GM13977 (cell line): Measurements from ENCODE around the gene SAP30BP.
A peak's percentile ranks its signal among the peaks of the same experiment; 100 is the strongest.

Experiments
- DNase-seq: peaks from one replicate; pipeline ENCODE4 v3.0.0; 2012; ENCODE audit warnings: low spot score
- in situ Hi-C: fragments of 300-500 bp; cut with MboI; formaldehyde crosslinking; loops from one replicate; pipeline ENCODE4 v1.12.0; 2022; ENCODE audit warnings: low sequenced_read_pairs, low pct_unique_long_range_greater_than_20kb, mixed read lengths, inconsistent platforms; ENCODE audit not compliant: unreplicated experiment
- TF ChIP-seq, protein P1 (sequence below): IDR thresholded peaks from 2 replicates; pipeline ENCODE4 v1.5.1; 2012; ENCODE audit warnings: mild to moderate bottlenecking, control low read depth; ENCODE audit not compliant: insufficient read depth; ENCODE audit errors: extremely low read depth, missing control alignments

Gene SAP30BP

GRCh38 chr17:75642182-75642783, 24.9 kb upstream of the SAP30BP start:
- TF ChIP-seq, protein P1, sequence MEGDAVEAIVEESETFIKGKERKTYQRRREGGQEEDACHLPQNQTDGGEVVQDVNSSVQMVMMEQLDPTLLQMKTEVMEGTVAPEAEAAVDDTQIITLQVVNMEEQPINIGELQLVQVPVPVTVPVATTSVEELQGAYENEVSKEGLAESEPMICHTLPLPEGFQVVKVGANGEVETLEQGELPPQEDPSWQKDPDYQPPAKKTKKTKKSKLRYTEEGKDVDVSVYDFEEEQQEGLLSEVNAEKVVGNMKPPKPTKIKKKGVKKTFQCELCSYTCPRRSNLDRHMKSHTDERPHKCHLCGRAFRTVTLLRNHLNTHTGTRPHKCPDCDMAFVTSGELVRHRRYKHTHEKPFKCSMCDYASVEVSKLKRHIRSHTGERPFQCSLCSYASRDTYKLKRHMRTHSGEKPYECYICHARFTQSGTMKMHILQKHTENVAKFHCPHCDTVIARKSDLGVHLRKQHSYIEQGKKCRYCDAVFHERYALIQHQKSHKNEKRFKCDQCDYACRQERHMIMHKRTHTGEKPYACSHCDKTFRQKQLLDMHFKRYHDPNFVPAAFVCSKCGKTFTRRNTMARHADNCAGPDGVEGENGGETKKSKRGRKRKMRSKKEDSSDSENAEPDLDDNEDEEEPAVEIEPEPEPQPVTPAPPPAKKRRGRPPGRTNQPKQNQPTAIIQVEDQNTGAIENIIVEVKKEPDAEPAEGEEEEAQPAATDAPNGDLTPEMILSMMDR: no peak
- in situ Hi-C loops: no loop called here
- no peak for DNase-seq

- TF ChIP-seq, protein P1: no peak
- peak; percentile 9 for DNase-seq
- in situ Hi-C loops: no loop called here
Observed at GRCh38 chr17:75642784-75643642, 24.1 kb upstream of the SAP30BP start.

GRCh38 chr17:75643643-75644017, 23.5 kb upstream of the SAP30BP start:
- in situ Hi-C loops: no loop called here
- TF ChIP-seq, protein P1: no peak
- no peak for DNase-seq

GRCh38 chr17:75645501-75645888, 21.6 kb upstream of the SAP30BP start:
- TF ChIP-seq, protein P1: no peak
- in situ Hi-C loops: no loop called here
- DNase-seq: no peak

DNA sequence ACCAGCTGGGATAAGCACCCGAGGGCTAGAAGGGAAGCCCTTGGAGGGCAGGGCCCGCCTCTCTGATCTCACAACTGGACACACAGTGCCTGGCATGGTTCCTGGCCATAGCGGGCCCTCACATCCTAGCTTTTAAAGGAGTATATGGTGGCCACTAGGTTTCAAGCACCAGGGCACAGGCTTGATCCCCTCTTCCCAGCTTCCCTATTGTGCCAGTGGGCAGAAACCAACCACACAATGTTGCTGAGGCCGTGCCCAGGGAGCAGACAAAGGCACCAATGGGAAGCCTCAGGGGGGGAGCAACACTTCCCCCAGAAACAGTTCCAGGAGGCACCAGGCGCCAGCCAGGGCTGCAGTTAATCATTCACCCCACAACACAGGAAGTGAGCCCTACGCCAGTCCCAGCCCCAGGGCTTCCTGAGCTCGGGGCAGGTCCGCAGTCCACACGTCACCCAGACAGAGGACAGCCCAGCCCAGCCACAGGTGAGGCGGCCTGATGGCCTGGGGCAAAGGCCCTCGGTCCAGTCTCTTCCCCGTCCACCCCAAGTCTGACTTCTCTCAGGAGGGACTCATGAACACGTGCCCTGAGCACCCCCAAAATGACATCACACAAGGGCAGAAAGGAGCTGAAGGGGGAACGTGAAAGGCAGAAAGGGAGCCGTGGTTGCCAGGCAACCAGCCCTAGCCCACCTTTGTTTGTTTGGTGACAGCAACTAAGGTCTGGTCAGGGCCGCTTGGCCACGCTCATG, 21.1 kb upstream of the SAP30BP start:
- in situ Hi-C loops: no loop called here
- TF ChIP-seq, protein P1: no peak
- peak; percentile 69 for DNase-seq

GRCh38 chr17:75646638-75646992, 20.5 kb upstream of the SAP30BP start:
- DNase-seq: no peak
- TF ChIP-seq, protein P1: no peak
- in situ Hi-C loops: no loop called here
